Keratinocyte (primary cell): ENCODE results near the gene TPI1. TPM values are rescaled to one million over a fixed set of nuclear protein-coding genes. Genes with fewer than 3 reads are reported as not detected.

Experiments
- DNase-seq: peaks from one replicate; pipeline ENCODE4 v3.0.0-alpha.2; 2011; ENCODE audit warnings: low read depth, missing footprints, low spot score
- FAIRE-seq: peaks from 2 replicates; lab custom pipeline; 2011; peaks lifted over from hg19 to GRCh38; lab: Jason Lieb, UNC
- H2AFZ ChIP-seq: 2 replicates; pipeline ENCODE4 v1.6.0; 2012; ENCODE audit warnings: low read length, control low read depth, inconsistent platforms; ENCODE audit not compliant: control insufficient read depth
- H3K27ac ChIP-seq: 2 replicates; pipeline ENCODE4 v1.5.1; 2011; ENCODE audit warnings: low read length; ENCODE audit not compliant: control insufficient read depth, insufficient read depth
- H3K27me3 ChIP-seq: 3 replicates; pipeline ENCODE4 v1.6.0; 2011; ENCODE audit warnings: low read length; ENCODE audit not compliant: control insufficient read depth, insufficient read depth; ENCODE audit errors: extremely low read depth
- H3K36me3 ChIP-seq, 2 experiments: 2 replicates in 1 of 2; 3 replicates in 1 of 2; pipeline ENCODE4 v1.5.1; 2011; ENCODE audit warnings: low read length in 2 of 2, mild to moderate bottlenecking in 1 of 2; ENCODE audit not compliant: control insufficient read depth in 2 of 2, insufficient read depth in 2 of 2; ENCODE audit errors: extremely low read depth in 1 of 2
- H3K4me1 ChIP-seq: 3 replicates; pipeline ENCODE4 v1.5.1; 2011; ENCODE audit warnings: low read length; ENCODE audit not compliant: control insufficient read depth, insufficient read depth; ENCODE audit errors: extremely low read depth
- H3K4me2 ChIP-seq: 3 replicates; pipeline ENCODE4 v1.6.0; 2011; ENCODE audit warnings: low read depth, low read length; ENCODE audit not compliant: control insufficient read depth, insufficient read depth; ENCODE audit errors: extremely low read depth
- H3K4me3 ChIP-seq, 3 experiments: fragments of 200-600 bp in 1 of 3; sonication (generic) in 1 of 3; 2 replicates in 2 of 3; 3 replicates in 1 of 3; pipeline ENCODE4 v1.5.1; 2011 to 2016; ENCODE audit warnings: low read length in 3 of 3, mild to moderate bottlenecking in 3 of 3, control low read depth in 2 of 3, inconsistent platforms in 1 of 3, low read depth in 1 of 3, mixed read lengths in 1 of 3, mixed run types in 1 of 3, moderate library complexity in 1 of 3; ENCODE audit not compliant: control insufficient read depth in 2 of 3, insufficient read depth in 2 of 3; ENCODE audit errors: extremely low read depth in 1 of 3
- H3K79me2 ChIP-seq: 2 replicates; pipeline ENCODE4 v1.6.0; 2012; ENCODE audit warnings: low read length; ENCODE audit not compliant: control insufficient read depth, insufficient read depth
- H3K9ac ChIP-seq: 3 replicates; pipeline ENCODE4 v1.6.0; 2011; ENCODE audit warnings: low read length; ENCODE audit not compliant: control insufficient read depth, insufficient read depth; ENCODE audit errors: extremely low read depth
- H3K9me1 ChIP-seq: 3 replicates; pipeline ENCODE4 v1.6.0; 2011; ENCODE audit warnings: low read length; ENCODE audit not compliant: control insufficient read depth, insufficient read depth; ENCODE audit errors: extremely low read depth
- H3K9me3 ChIP-seq: 2 replicates; pipeline ENCODE4 v1.5.1; 2012; ENCODE audit warnings: low read depth, low read length; ENCODE audit not compliant: control insufficient read depth
- H4K20me1 ChIP-seq: 3 replicates; pipeline ENCODE4 v1.6.0; 2011; ENCODE audit warnings: low read length; ENCODE audit not compliant: control insufficient read depth, insufficient read depth; ENCODE audit errors: extremely low read depth
- EZH2 ChIP-seq: IDR thresholded peaks from one replicate; pipeline ENCODE4 v1.6.1; 2012; ENCODE audit warnings: inconsistent platforms, mild to moderate bottlenecking, low read length, moderate library complexity
- dilution Hi-C: fragments of 300-500 bp; cut with MboI; formaldehyde crosslinking; loops from one replicate; pipeline ENCODE4 v1.7.0; 2020; ENCODE audit warnings: low sequenced_read_pairs; ENCODE audit not compliant: extremely low pct_ligation_motif_present
- polyA plus RNA-seq, 5 experiments: library from polyadenylated mRNA; depleted of rRNA in 3 of 5; stranded (reverse) in 3 of 5; stranded (forward) in 1 of 5; unstranded in 1 of 5; fragments of >200 nt; gene quantifications; 1 replicate in 1 of 5; 2 replicates in 3 of 5; 3 replicates in 1 of 5; pipeline versions ENCODE4 v1.2.1 to v1.2.3, GENCODE V29; 2011 to 2012; ENCODE audit warnings: missing spikeins in 2 of 5, low read depth in 1 of 5, low replicate concordance in 1 of 5
- TF ChIP-seq, protein P1 (sequence below), 3 experiments: IDR thresholded peaks in 1 of 3; conservative IDR thresholded peaks in 1 of 3; optimal IDR thresholded peaks in 1 of 3; 2 replicates in 2 of 3; 3 replicates in 1 of 3; pipeline versions ENCODE3 to v1.5.1; 2011; ENCODE audit warnings: low read length in 3 of 3, mild to moderate bottlenecking in 3 of 3, moderate library complexity in 2 of 3, control low read depth in 1 of 3, inconsistent platforms in 1 of 3; ENCODE audit not compliant: insufficient read depth in 2 of 3; ENCODE audit errors: extremely low read depth in 1 of 3

TPI1 gene
- polyA plus RNA-seq, 1 donor (not counting 4 experiments of a cell fraction or from before 2014, with no cell fraction given), result 1,551 TPM

DNA sequence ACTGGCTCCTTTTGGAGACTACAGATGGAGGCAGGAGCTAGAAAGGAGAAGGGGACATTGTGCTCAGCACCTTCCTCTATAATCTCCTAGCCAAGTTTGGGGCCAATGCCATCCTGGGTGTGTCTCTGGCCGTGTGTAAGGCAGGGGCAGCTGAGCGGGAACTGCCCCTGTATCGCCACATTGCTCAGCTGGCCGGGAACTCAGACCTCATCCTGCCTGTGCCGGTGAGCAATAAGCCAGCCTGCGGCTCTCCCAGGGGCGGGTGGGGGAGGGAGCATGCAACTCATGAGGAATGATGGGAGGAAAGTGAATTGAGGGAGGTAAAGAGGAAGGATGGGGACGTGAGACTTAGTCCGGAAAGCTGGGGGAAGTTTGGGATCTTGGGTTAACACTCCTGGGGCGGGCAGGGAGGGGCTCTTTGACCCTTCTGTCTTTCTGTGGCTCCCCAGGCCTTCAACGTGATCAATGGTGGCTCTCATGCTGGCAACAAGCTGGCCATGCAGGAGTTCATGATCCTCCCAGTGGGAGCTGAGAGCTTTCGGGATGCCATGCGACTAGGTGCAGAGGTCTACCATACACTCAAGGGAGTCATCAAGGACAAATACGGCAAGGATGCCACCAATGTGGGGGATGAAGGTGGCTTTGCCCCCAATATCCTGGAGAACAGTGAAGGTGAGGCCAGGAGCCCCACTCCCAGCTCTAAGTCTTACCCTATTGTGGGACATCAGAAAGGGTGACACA is 50.3 kb downstream of the TPI1 start:
- dilution Hi-C loops, result no loop called here
- DNase-seq (no peak), FAIRE-seq (no peak)
- no peaks in the 10 kb centered on the region for H3K9me3 ChIP-seq
- TF ChIP-seq, protein P1, sequence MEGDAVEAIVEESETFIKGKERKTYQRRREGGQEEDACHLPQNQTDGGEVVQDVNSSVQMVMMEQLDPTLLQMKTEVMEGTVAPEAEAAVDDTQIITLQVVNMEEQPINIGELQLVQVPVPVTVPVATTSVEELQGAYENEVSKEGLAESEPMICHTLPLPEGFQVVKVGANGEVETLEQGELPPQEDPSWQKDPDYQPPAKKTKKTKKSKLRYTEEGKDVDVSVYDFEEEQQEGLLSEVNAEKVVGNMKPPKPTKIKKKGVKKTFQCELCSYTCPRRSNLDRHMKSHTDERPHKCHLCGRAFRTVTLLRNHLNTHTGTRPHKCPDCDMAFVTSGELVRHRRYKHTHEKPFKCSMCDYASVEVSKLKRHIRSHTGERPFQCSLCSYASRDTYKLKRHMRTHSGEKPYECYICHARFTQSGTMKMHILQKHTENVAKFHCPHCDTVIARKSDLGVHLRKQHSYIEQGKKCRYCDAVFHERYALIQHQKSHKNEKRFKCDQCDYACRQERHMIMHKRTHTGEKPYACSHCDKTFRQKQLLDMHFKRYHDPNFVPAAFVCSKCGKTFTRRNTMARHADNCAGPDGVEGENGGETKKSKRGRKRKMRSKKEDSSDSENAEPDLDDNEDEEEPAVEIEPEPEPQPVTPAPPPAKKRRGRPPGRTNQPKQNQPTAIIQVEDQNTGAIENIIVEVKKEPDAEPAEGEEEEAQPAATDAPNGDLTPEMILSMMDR (optimal IDR thresholded peaks at IDR 0.05 in 1 of 3, IDR thresholded peaks at IDR 0.05 in 1 of 3, conservative IDR thresholded peaks at IDR 0.05 in 1 of 3; ENCODE audit: extremely low read depth in 1 of 3, insufficient read depth in 2 of 3, low read length in 3 of 3), result no peak
- TF ChIP-seq EZH2, result no peak
- H4K20me1 ChIP-seq, result no peaks in the 10 kb centered on the region
- H3K36me3 ChIP-seq, result no peaks in the 10 kb centered on the region
- no peaks in the 10 kb centered on the region for H3K79me2 ChIP-seq
- no peak overlapping the region for H2AFZ ChIP-seq
- H3K9me1 ChIP-seq, result peaks cover 2% of the 10 kb centered on the region
- no peak overlapping the region for H3K4me2 ChIP-seq
- no peak overlapping the region for H3K9ac ChIP-seq
- peaks cover 16% of the 10 kb centered on the region for H3K27me3 ChIP-seq
- no peak overlapping the region for H3K4me3 ChIP-seq
- no peak overlapping the region for H3K27ac ChIP-seq
- H3K4me1 ChIP-seq, result peaks cover 9% of the 10 kb centered on the region

DNA sequence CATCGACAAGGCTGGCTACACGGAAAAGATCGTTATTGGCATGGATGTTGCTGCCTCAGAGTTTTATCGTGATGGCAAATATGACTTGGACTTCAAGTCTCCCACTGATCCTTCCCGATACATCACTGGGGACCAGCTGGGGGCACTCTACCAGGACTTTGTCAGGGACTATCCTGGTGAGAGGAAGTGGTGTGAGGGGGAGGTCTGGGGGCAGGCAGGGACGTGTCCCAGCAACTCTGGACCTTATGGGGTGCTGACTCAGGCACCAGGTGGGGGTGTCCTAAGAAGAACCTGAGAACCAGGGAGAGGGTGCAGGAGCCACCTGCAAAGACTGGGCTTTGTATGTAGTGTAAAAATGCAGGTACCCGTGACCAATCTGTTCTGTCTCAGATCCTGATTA is 52.3 kb downstream of the TPI1 start:
- H3K9ac ChIP-seq, result no peak overlapping the region
- H4K20me1 ChIP-seq, result no peaks in the 10 kb centered on the region
- dilution Hi-C loops, result no loop called here
- FAIRE-seq (peak; percentile 79), DNase-seq (peak; percentile 86)
- no peaks in the 10 kb centered on the region for H3K36me3 ChIP-seq
- H3K9me1 ChIP-seq, result peaks cover 2% of the 10 kb centered on the region
- no peak overlapping the region for H3K27ac ChIP-seq
- peaks cover 11% of the 10 kb centered on the region for H3K27me3 ChIP-seq
- H3K79me2 ChIP-seq, result no peaks in the 10 kb centered on the region
- no peak overlapping the region for H3K4me3 ChIP-seq
- H3K4me2 ChIP-seq, result peak overlapping the region; percentile 31
- no peaks in the 10 kb centered on the region for H3K9me3 ChIP-seq
- TF ChIP-seq, protein P1 (optimal IDR thresholded peaks at IDR 0.05 in 1 of 3, IDR thresholded peaks at IDR 0.05 in 1 of 3, conservative IDR thresholded peaks at IDR 0.05 in 1 of 3; ENCODE audit: extremely low read depth in 1 of 3, insufficient read depth in 2 of 3, low read length in 3 of 3), result peak; percentile 3 to 59 (median 34)
- TF ChIP-seq EZH2, result no peak
- H3K4me1 ChIP-seq, result peaks cover 15% of the 10 kb centered on the region
- H2AFZ ChIP-seq, result no peak overlapping the region

Other genes with a start within 250 kb of the TPI1 start
- 6.7 to 11.7 TPM (median 8.3 TPM) in 3 replicates for gene LPAR5, start 231.6 kb upstream of the TPI1 start, polyA plus RNA-seq
- gene ACRBP, start 220.1 kb upstream of the TPI1 start, polyA plus RNA-seq, result 0.07 to 0.21 TPM (median 0.09 TPM) in 3 replicates
- gene ING4, start 204.4 kb upstream of the TPI1 start, polyA plus RNA-seq, result 25.5 to 31.6 TPM (median 30.4 TPM) in 3 replicates
- gene ZNF384, start 178.2 kb upstream of the TPI1 start, polyA plus RNA-seq, result 29.0 to 44.0 TPM (median 29.8 TPM) in 3 replicates
- gene PIANP, start 166.7 kb upstream of the TPI1 start, polyA plus RNA-seq, result not detected in 3 replicates
- gene COPS7A, start 143.5 kb upstream of the TPI1 start, polyA plus RNA-seq, result 85.4 to 116 TPM (median 85.5 TPM) in 3 replicates
- 317 to 364 TPM (median 335 TPM) in 3 replicates for gene MLF2, start 114.4 kb upstream of the TPI1 start, polyA plus RNA-seq
- gene PTMS, start 101.2 kb upstream of the TPI1 start, polyA plus RNA-seq, result 80.6 to 140 TPM (median 119 TPM) in 3 replicates
- 0.09 to 0.14 TPM (median 0.09 TPM) in 3 replicates for gene LAG3, start 95.0 kb upstream of the TPI1 start, polyA plus RNA-seq
- 0.01 to 0.05 TPM in 2 of 3 replicates, not detected in the other for gene CD4, start 78.0 kb upstream of the TPI1 start, polyA plus RNA-seq
- 0.05 to 0.10 TPM (median 0.09 TPM) in 3 replicates for gene GPR162, start 45.7 kb upstream of the TPI1 start, polyA plus RNA-seq
- gene P3H3, start 39.1 kb upstream of the TPI1 start, polyA plus RNA-seq, result 3.9 to 5.7 TPM (median 4.2 TPM) in 3 replicates
- gene GNB3, start 26.6 kb upstream of the TPI1 start, polyA plus RNA-seq, result 0.41 to 0.94 TPM (median 0.80 TPM) in 3 replicates
- gene CDCA3, start 16.2 kb upstream of the TPI1 start, polyA plus RNA-seq, result 2.1 to 16.9 TPM (median 15.0 TPM) in 3 replicates
- 58.3 to 84.1 TPM (median 67.2 TPM) in 3 replicates for gene USP5, start 15.4 kb upstream of the TPI1 start, polyA plus RNA-seq
- gene SPSB2, start 5.8 kb downstream of the TPI1 start, polyA plus RNA-seq, result 4.9 to 8.7 TPM (median 5.1 TPM) in 3 replicates
- gene LRRC23, start 37.3 kb downstream of the TPI1 start, polyA plus RNA-seq, result 6.2 to 7.1 TPM (median 6.3 TPM) in 3 replicates
- gene ENO2, start 47.0 kb downstream of the TPI1 start, polyA plus RNA-seq, result 0.87 to 1.7 TPM (median 1.1 TPM) in 3 replicates
- gene ATN1, start 60.4 kb downstream of the TPI1 start, polyA plus RNA-seq, result 4.8 to 7.8 TPM (median 6.2 TPM) in 3 replicates
- gene RNU7-1, start 76.3 kb downstream of the TPI1 start, polyA plus RNA-seq, result not detected in 3 replicates
- 121 to 211 TPM (median 137 TPM) in 3 replicates for gene C12orf57, start 76.5 kb downstream of the TPI1 start, polyA plus RNA-seq
- gene PTPN6, start 83.8 kb downstream of the TPI1 start, polyA plus RNA-seq, result 18.7 to 21.0 TPM (median 19.7 TPM) in 3 replicates
- 225 to 270 TPM (median 244 TPM) in 3 replicates for gene PHB2, start 103.1 kb downstream of the TPI1 start, polyA plus RNA-seq
- gene EMG1, start 103.4 kb downstream of the TPI1 start, polyA plus RNA-seq, result 61.6 to 104 TPM (median 76.9 TPM) in 3 replicates
- gene LPCAT3, start 150.9 kb downstream of the TPI1 start, polyA plus RNA-seq, result 51.0 to 69.1 TPM (median 52.0 TPM) in 3 replicates
- 1.9 to 6.0 TPM (median 2.6 TPM) in 3 replicates for gene C1S, start 193.2 kb downstream of the TPI1 start, polyA plus RNA-seq
- gene C1R, start 224.9 kb downstream of the TPI1 start, polyA plus RNA-seq, result 2.8 to 8.0 TPM (median 3.2 TPM) in 3 replicates
- 8.5 to 13.5 TPM (median 9.3 TPM) in 3 replicates for gene C1RL, start 241.7 kb downstream of the TPI1 start, polyA plus RNA-seq